ENCODE data around the gene ZNF717.
A peak's percentile ranks its signal among the peaks of the same experiment; 100 is the strongest.
"Not testable (repeated sequence)": the region's sequence is repeated elsewhere in the genome, so short reads cannot be mapped to it uniquely, and the experiment has no call there.

ZNF717 gene

DNA sequence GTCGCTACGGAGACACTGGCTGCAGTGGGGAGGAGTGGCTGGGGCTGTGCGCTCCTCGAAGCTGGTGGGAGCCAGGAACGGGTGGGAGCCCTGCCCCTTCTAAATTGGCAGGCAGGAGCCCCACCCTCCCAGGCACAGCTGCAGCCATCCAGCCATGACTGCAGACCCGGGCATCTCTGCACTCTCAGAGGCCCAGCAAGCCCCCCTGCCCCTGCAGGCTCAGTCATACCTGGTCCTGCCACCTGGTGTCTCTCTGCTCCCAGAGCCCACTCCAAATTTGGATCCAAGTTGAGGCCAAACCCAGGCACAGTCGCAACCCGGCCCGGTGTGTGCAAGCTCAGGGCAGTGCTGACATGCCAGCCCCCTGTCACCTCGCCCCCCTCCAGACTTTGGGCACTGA, 13.7 kb downstream of the ZNF717 start:
- Histone ChIP-seq H3K36me3 (ENCODE audit: control insufficient read depth in 1 of 2, insufficient read depth in 2 of 2, low read depth in 1 of 2, low read length in 2 of 2) (peaks cover 31 to 44% of the 10 kb centered on the region in 2 experiments), H3K4me3 (ENCODE audit: insufficient read depth in 1 of 2, low read depth in 1 of 2, low read length in 2 of 2) (peak overlapping the region in 1 of 2 experiments; percentile 29), H3K9me3 (ENCODE audit: control insufficient read depth, low read length) (peaks cover 63% of the 10 kb centered on the region)
- H3K4me1 ChIP-seq (ENCODE audit: control insufficient read depth, insufficient read depth, low read depth, low read length); H2AFZ ChIP-seq (ENCODE audit: low read depth, low read length); H2AK5ac ChIP-seq (ENCODE audit: low read length, severe bottlenecking); H3K27me3 ChIP-seq (ENCODE audit: control insufficient read depth in 1 of 2, insufficient read depth in 1 of 2, low read length in 2 of 2); H3K27ac ChIP-seq (ENCODE audit: low read length, poor library complexity, severe bottlenecking); H3K14ac ChIP-seq (ENCODE audit: low read length in 2 of 2); H4K8ac ChIP-seq (ENCODE audit: low read length); DNase-seq; H3K79me1 ChIP-seq (replicated peaks; ENCODE audit: low read length, poor library complexity, severe bottlenecking); H3K4me2 ChIP-seq (ENCODE audit: low read length, poor library complexity, severe bottlenecking); H2BK120ac ChIP-seq (ENCODE audit: low read depth, low read length); H2BK12ac ChIP-seq (ENCODE audit: low read length in 2 of 2); H2BK5ac ChIP-seq (ENCODE audit: low read depth, low read length, poor library complexity, severe bottlenecking); H3K18ac ChIP-seq (ENCODE audit: low read depth in 1 of 2, low read length in 2 of 2); H3K4ac ChIP-seq (ENCODE audit: low read depth in 1 of 2, low read length in 2 of 2); H3K9ac ChIP-seq (ENCODE audit: low read length); H2BK15ac ChIP-seq (ENCODE audit: low read depth, poor library complexity, severe bottlenecking); H3K23ac ChIP-seq (ENCODE audit: low read length in 2 of 2); H4K91ac ChIP-seq (ENCODE audit: low read length): not testable (repeated sequence)
- 84% methylated on average over 10 of the region's 10 CpGs for WGBS

DNA sequence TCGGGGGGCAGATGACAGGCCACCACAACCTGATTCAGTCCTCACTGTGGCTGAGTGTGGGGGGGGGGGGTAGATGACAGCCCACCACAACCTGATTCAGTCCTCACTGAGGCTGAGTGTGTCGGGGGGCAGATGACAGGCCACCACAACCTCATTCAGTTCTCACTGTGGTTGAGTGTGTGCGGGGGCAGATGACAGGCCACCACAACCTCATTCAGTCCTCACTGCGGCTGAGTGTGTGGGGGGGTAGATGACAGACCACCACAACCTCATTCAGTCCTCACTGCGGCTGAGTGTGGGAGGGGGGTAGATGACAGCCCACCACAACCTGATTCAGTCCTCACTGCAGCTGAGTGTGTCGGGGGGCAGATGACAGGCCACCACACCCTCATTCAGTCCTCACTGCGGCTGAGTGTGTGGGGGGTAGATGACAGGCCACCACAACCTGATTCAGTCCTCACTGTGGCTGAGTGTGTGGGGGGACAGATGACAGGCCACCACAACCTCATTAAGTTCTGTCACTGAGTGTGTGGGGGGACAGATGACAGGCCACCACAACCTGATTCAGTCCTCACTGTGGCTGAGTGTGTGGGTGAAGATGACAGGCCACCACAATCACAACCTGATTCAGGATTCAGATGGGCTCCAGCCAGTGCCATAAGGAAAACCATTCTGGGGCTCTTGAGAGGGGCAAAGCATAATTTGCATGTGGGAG, 16.9 kb downstream of the ZNF717 start:
- Histone ChIP-seq H2BK15ac (ENCODE audit: low read depth, poor library complexity, severe bottlenecking) (no peak overlapping the region), H3K4me1 (ENCODE audit: control insufficient read depth, insufficient read depth, low read depth, low read length) (no peaks in the 10 kb centered on the region), H2BK120ac (ENCODE audit: low read depth, low read length) (no peak overlapping the region), H3K4me2 (ENCODE audit: low read length, poor library complexity, severe bottlenecking) (no peak overlapping the region), H3K14ac (ENCODE audit: low read length in 2 of 2) (peak overlapping the region in 1 of 2 experiments; percentile 15), H3K18ac (ENCODE audit: low read depth in 1 of 2, low read length in 2 of 2) (no peak overlapping the region), H2AFZ (ENCODE audit: low read depth, low read length) (no peak overlapping the region), H2BK5ac (ENCODE audit: low read depth, low read length, poor library complexity, severe bottlenecking) (no peak overlapping the region), H3K27ac (ENCODE audit: low read length, poor library complexity, severe bottlenecking) (no peak overlapping the region), H3K27me3 (ENCODE audit: control insufficient read depth in 1 of 2, insufficient read depth in 1 of 2, low read length in 2 of 2) (no peaks in the 10 kb centered on the region), H3K9ac (ENCODE audit: low read length) (no peak overlapping the region), H3K36me3 (ENCODE audit: control insufficient read depth in 1 of 2, insufficient read depth in 2 of 2, low read depth in 1 of 2, low read length in 2 of 2) (peaks cover 37 to 51% of the 10 kb centered on the region in 2 experiments), H3K4ac (ENCODE audit: low read depth in 1 of 2, low read length in 2 of 2) (no peak overlapping the region), H4K91ac (ENCODE audit: low read length) (no peak overlapping the region), H4K8ac (ENCODE audit: low read length) (no peak overlapping the region), H3K23ac (ENCODE audit: low read length in 2 of 2) (no peak overlapping the region), H3K9me3 (ENCODE audit: control insufficient read depth, low read length) (peaks cover 71% of the 10 kb centered on the region), H3K4me3 (ENCODE audit: insufficient read depth in 1 of 2, low read depth in 1 of 2, low read length in 2 of 2) (no peak overlapping the region), H3K79me1 (replicated peaks; ENCODE audit: low read length, poor library complexity, severe bottlenecking) (peaks cover 12% of the 10 kb centered on the region), H2BK12ac (ENCODE audit: low read length in 2 of 2) (no peak overlapping the region), H2AK5ac (ENCODE audit: low read length, severe bottlenecking) (no peak overlapping the region)
- 96% methylated on average over 4 of the region's 7 CpGs for WGBS
- no peak for DNase-seq

DNA sequence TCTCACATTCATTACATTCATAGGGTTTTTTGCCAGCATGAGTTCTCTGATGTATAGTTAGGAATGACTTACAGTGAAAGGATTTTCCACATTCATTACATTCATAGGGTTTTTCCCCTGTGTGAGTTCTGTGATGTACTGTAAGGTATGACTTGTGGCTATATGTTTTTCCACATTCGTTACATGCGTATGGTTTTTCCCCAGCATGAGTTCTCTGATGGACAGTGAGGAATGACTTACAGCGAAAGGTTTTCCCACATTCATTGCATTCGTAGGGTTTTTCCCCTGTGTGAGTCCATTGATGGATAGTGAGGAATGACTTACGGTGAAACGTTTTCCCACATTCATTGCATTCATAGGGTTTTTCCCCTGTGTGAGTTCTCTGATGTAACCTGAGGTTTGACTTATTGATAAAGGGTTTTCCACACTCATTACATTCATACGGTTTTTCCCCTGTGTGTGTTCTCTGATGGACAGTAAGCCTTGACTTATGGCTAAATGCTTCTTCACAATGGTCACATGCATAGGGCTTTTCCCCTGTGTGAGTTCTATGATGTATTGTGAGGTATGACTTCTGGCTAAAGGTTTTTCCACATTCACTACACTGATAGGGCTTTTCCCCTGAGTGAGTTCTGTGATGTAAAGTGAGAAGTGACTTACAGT, 47.4 kb downstream of the ZNF717 start:
- Histone ChIP-seq H2BK15ac (ENCODE audit: low read depth, poor library complexity, severe bottlenecking) (no peak overlapping the region), H3K9me3 (ENCODE audit: control insufficient read depth, low read length) (peaks cover 92% of the 10 kb centered on the region), H2BK5ac (ENCODE audit: low read depth, low read length, poor library complexity, severe bottlenecking) (no peak overlapping the region), H3K27me3 (ENCODE audit: control insufficient read depth in 1 of 2, insufficient read depth in 1 of 2, low read length in 2 of 2) (no peaks in the 10 kb centered on the region), H3K23ac (ENCODE audit: low read length in 2 of 2) (no peak overlapping the region), H3K4me3 (ENCODE audit: insufficient read depth in 1 of 2, low read depth in 1 of 2, low read length in 2 of 2) (peak overlapping the region in 1 of 2 experiments; percentile 53), H3K4me2 (ENCODE audit: low read length, poor library complexity, severe bottlenecking) (no peak overlapping the region), H3K27ac (ENCODE audit: low read length, poor library complexity, severe bottlenecking) (no peak overlapping the region), H2AK5ac (ENCODE audit: low read length, severe bottlenecking) (no peak overlapping the region), H4K8ac (ENCODE audit: low read length) (no peak overlapping the region), H3K79me1 (replicated peaks; ENCODE audit: low read length, poor library complexity, severe bottlenecking) (no peaks in the 10 kb centered on the region), H2BK120ac (ENCODE audit: low read depth, low read length) (no peak overlapping the region), H4K91ac (ENCODE audit: low read length) (no peak overlapping the region), H3K4ac (ENCODE audit: low read depth in 1 of 2, low read length in 2 of 2) (no peak overlapping the region), H2AFZ (ENCODE audit: low read depth, low read length) (no peak overlapping the region), H3K36me3 (ENCODE audit: control insufficient read depth in 1 of 2, insufficient read depth in 2 of 2, low read depth in 1 of 2, low read length in 2 of 2) (peaks cover 3 to 56% of the 10 kb centered on the region in 2 experiments), H3K4me1 (ENCODE audit: control insufficient read depth, insufficient read depth, low read depth, low read length) (no peaks in the 10 kb centered on the region), H2BK12ac (ENCODE audit: low read length in 2 of 2) (no peak overlapping the region), H3K9ac (ENCODE audit: low read length) (no peak overlapping the region), H3K18ac (ENCODE audit: low read depth in 1 of 2, low read length in 2 of 2) (no peak overlapping the region), H3K14ac (ENCODE audit: low read length in 2 of 2) (no peak overlapping the region)
- peak; percentile 38 for DNase-seq
- 93% methylated on average over 7 of the region's 7 CpGs for WGBS

DNA sequence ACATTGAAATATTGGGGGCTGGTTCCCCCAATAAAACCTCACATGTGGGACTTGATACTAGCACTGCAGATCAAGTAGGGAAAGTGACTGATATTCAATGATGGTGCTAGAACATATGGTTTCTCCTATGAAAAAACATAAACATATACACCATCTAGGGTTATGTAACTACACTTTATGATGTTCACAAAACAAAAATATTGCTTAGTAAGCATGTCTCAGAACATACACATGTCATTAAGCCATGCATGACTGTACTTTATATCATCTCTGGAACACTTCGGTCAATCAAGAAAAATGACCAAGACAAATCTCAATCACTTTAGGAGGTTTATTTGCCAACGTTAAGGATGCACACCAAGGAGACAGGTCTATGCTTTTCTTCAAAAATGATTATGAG, 57.4 kb downstream of the ZNF717 start:
- H3K23ac ChIP-seq (ENCODE audit: low read length in 2 of 2), result no peak overlapping the region
- no peak overlapping the region for H2AK5ac ChIP-seq (ENCODE audit: low read length, severe bottlenecking)
- no peak overlapping the region for H4K8ac ChIP-seq (ENCODE audit: low read length)
- H3K79me1 ChIP-seq (replicated peaks; ENCODE audit: low read length, poor library complexity, severe bottlenecking), result no peaks in the 10 kb centered on the region
- H2BK120ac ChIP-seq (ENCODE audit: low read depth, low read length), result no peak overlapping the region
- no peak overlapping the region for H2BK12ac ChIP-seq (ENCODE audit: low read length in 2 of 2)
- H3K9me3 ChIP-seq (ENCODE audit: control insufficient read depth, low read length), result peaks cover 92% of the 10 kb centered on the region
- H2BK5ac ChIP-seq (ENCODE audit: low read depth, low read length, poor library complexity, severe bottlenecking), result no peak overlapping the region
- 87% methylated on average over 2 of the region's 2 CpGs for WGBS
- H2BK15ac ChIP-seq (ENCODE audit: low read depth, poor library complexity, severe bottlenecking), result no peak overlapping the region
- no peak overlapping the region for H3K14ac ChIP-seq (ENCODE audit: low read length in 2 of 2)
- no peak overlapping the region for H3K9ac ChIP-seq (ENCODE audit: low read length)
- peak overlapping the region in 1 of 2 experiments; percentile 13 for H3K4me3 ChIP-seq (ENCODE audit: insufficient read depth in 1 of 2, low read depth in 1 of 2, low read length in 2 of 2)
- H3K18ac ChIP-seq (ENCODE audit: low read depth in 1 of 2, low read length in 2 of 2), result no peak overlapping the region
- peaks cover 0 to 31% of the 10 kb centered on the region in 2 experiments for H3K36me3 ChIP-seq (ENCODE audit: control insufficient read depth in 1 of 2, insufficient read depth in 2 of 2, low read depth in 1 of 2, low read length in 2 of 2)
- DNase-seq, result no peak
- H3K4me2 ChIP-seq (ENCODE audit: low read length, poor library complexity, severe bottlenecking), result no peak overlapping the region
- H4K91ac ChIP-seq (ENCODE audit: low read length), result no peak overlapping the region
- no peak overlapping the region for H2AFZ ChIP-seq (ENCODE audit: low read depth, low read length)
- no peaks in the 10 kb centered on the region for H3K27me3 ChIP-seq (ENCODE audit: control insufficient read depth in 1 of 2, insufficient read depth in 1 of 2, low read length in 2 of 2)
- no peaks in the 10 kb centered on the region for H3K4me1 ChIP-seq (ENCODE audit: control insufficient read depth, insufficient read depth, low read depth, low read length)
- H3K27ac ChIP-seq (ENCODE audit: low read length, poor library complexity, severe bottlenecking), result no peak overlapping the region
- no peak overlapping the region for H3K4ac ChIP-seq (ENCODE audit: low read depth in 1 of 2, low read length in 2 of 2)
